ENCODE results near the gene SULT4A1. TPM values are rescaled to one million over a fixed set of nuclear protein-coding genes. Genes with fewer than 3 reads are reported as not detected.

SULT4A1 gene
- polyA plus RNA-seq, 2 of the 4 experiments (the other 2 are of a cell fraction), result not detected

GRCh38 chr22:43792905-43793304 lies 69.4 kb downstream of the SULT4A1 start:
- no peak overlapping the region for H3K27ac ChIP-seq
- WGBS (ENCODE audit: missing lambda C conversion rate), result 81% methylated on average over 5 of the region's 5 CpGs
- peaks cover 12% of the 10 kb centered on the region; the same call in 1 of the 3 replicates for H3K4me1 ChIP-seq
- FAIRE-seq (no peak), DNase-seq (ENCODE audit: low read depth in 1 of 2, low spot score in 1 of 2) (no peak), ATAC-seq (no peak)
- no peak overlapping the region for H3K4me3 ChIP-seq
- no peaks in the 10 kb centered on the region for H3K9me3 ChIP-seq
- ChIA-PET POLR2A (no interaction called here), CTCF (no interaction called here)
- TF ChIP-seq KDM5A (IDR thresholded peaks at IDR 0.05) (no peak), POLR2AphosphoS2 (conservative IDR thresholded peaks at IDR 0.05; ENCODE audit: low read length) (no peak), KDM1A (IDR thresholded peaks at IDR 0.05; ENCODE audit: low read depth) (no peak), HOXA7 (CRISPR knock-in tag; IDR thresholded peaks at IDR 0.05) (no peak), CBX8 (IDR thresholded peaks at IDR 0.05) (no peak), HES2 (IDR thresholded peaks at IDR 0.05) (no peak), USF2 (IDR thresholded peaks at IDR 0.05) (no peak), RCOR1 (IDR thresholded peaks at IDR 0.05; ENCODE audit: low read depth, low read length) (no peak), NPAS2 (CRISPR knock-in tag; IDR thresholded peaks at IDR 0.05; ENCODE audit: borderline replicate concordance) (no peak), MAX (IDR thresholded peaks at IDR 0.05) (no peak), SMC3 (IDR thresholded peaks at IDR 0.05) (no peak), POLR2A (IDR thresholded peaks at IDR 0.05; ENCODE audit: low read length) (no peak), JUNB (IDR thresholded peaks at IDR 0.05) (no peak), HDAC2 (IDR thresholded peaks at IDR 0.05) (no peak), RNF2 (IDR thresholded peaks at IDR 0.05; ENCODE audit: borderline replicate concordance, low read depth) (no peak), REST (IDR thresholded peaks at IDR 0.05) (no peak), RFX5 (IDR thresholded peaks at IDR 0.05) (no peak), ELK1 (IDR thresholded peaks at IDR 0.05; ENCODE audit: low read depth, low read length) (no peak), SREBF2 (IDR thresholded peaks at IDR 0.05) (no peak), CEBPB (IDR thresholded peaks at IDR 0.05) (no peak)
- no peak overlapping the region for H3K4me2 ChIP-seq

- no peak for FAIRE-seq
- CTCF ChIA-PET, result no interaction called here
- peak; percentile 83 to 85 for ATAC-seq
Observed at GRCh38 chr22:43789452-43789851, 72.9 kb downstream of the SULT4A1 start.

More at GRCh38 chr22:43789452-43789851, 72.9 kb downstream of the SULT4A1 start:
- Histone ChIP-seq H3K4me1 (peaks cover 12% of the 10 kb centered on the region; the same call in 1 of the 3 replicates), H3K4me2 (peak overlapping the region; percentile 66), H3K4me3 (no peak overlapping the region), H3K27ac (peak overlapping the region in 1 of 2 experiments; percentile 52; a peak in 1 of 6 replicates), H3K9me3 (no peaks in the 10 kb centered on the region)
- POLR2A ChIA-PET, result no interaction called here
- WGBS (ENCODE audit: missing lambda C conversion rate), result 0% methylated on average over 7 of the region's 7 CpGs
- TF ChIP-seq FOSL2 (IDR thresholded peaks at IDR 0.05) (no peak), FOSL2 (CRISPR knock-in tag; IDR thresholded peaks at IDR 0.05) (peak; percentile 37; the same call in 1 of the 2 replicates), ZC3H11A (IDR thresholded peaks at IDR 0.05) (no peak)
- DNase-seq (ENCODE audit: low read depth in 1 of 2, low spot score in 1 of 2), result peak; percentile 33 to 63

Measured in A549 (cell line).